GM12878 (cell line): ENCODE data around the gene TLX2. TPM values are rescaled to one million over a fixed set of nuclear protein-coding genes. Genes with fewer than 3 reads are reported as not detected.

Experiments
- ATAC-seq: fragments of 200-7000 bp; cut with Tn5 transposase; 3 replicates; pipeline ENCODE4 v1.9.1; 2020; ENCODE audit warnings: mild to moderate bottlenecking, moderate library complexity
- BruUV-seq: library from RNA; stranded (reverse); fragments of 400-500 nt; replicated peaks from 2 replicates; lab custom pipeline; 2021; lab: Mats Ljungman, UMichigan
- CTCF ChIA-PET: fragments of 300-600 bp; sonication (Branson Sonifier 250); formaldehyde crosslinking; extraction: SDS; loops from one replicate; lab custom pipeline; 2021; ENCODE audit warnings: inconsistent platforms; lab: Yijun Ruan, JAX
- POLR2A ChIA-PET: fragments of 350-600 bp; formaldehyde crosslinking; extraction: SDS; loops from one replicate; lab custom pipeline; 2021; ENCODE audit warnings: inconsistent platforms; lab: Charles Lee
- RAD21 ChIA-PET: fragments of 300-600 bp; sonication (Branson Sonifier 250); formaldehyde crosslinking; loops from one replicate; lab custom pipeline; 2023; ENCODE audit warnings: antibody characterized with exemption; ENCODE audit not compliant: unreplicated experiment; lab: Charles Lee
- SMC1A ChIA-PET: fragments of 300-600 bp; sonication (Branson Sonifier 250); formaldehyde crosslinking; loops from one replicate; lab custom pipeline; 2023; ENCODE audit not compliant: unreplicated experiment, uncharacterized antibody; lab: Charles Lee
- DNase-seq: peaks from one replicate; pipeline ENCODE4 v3.0.0-alpha.2; 2011; ENCODE audit warnings: low read depth, low spot score
- FAIRE-seq: peaks from 3 replicates; lab custom pipeline; 2011; peaks lifted over from hg19 to GRCh38; lab: Jason Lieb, UNC
- H2AFZ ChIP-seq: 2 replicates; pipeline ENCODE4 v1.6.0; 2011; ENCODE audit warnings: low read depth, low read length, control low read depth; ENCODE audit not compliant: control insufficient read depth
- H3K27ac ChIP-seq: 2 replicates; pipeline ENCODE4 v1.5.1; 2011; ENCODE audit warnings: control low read depth; ENCODE audit not compliant: control insufficient read depth, insufficient read depth
- H3K27me3 ChIP-seq, 2 experiments: replicated peaks in 1 of 2; 2 replicates each; pipeline versions ENCODE4 v1.6.0 to v1.6.1; 2011; ENCODE audit warnings: low read length in 1 of 2; ENCODE audit not compliant: control insufficient read depth in 2 of 2, insufficient read depth in 2 of 2
- H3K36me3 ChIP-seq, 2 experiments: 2 replicates each; pipeline ENCODE4 v1.5.1; 2011; ENCODE audit warnings: low read length in 1 of 2; ENCODE audit not compliant: control insufficient read depth in 2 of 2, insufficient read depth in 2 of 2
- H3K4me1 ChIP-seq: 2 replicates; pipeline ENCODE4 v1.6.1; 2011; ENCODE audit warnings: mild to moderate bottlenecking, low read length, moderate library complexity, mixed read lengths; ENCODE audit not compliant: control insufficient read depth, insufficient read depth
- H3K4me2 ChIP-seq: 2 replicates; pipeline ENCODE4 v1.6.0; 2011; ENCODE audit warnings: control low read depth; ENCODE audit not compliant: control insufficient read depth, insufficient read depth
- H3K4me3 ChIP-seq: fragments of 200-600 bp; sonication (generic); 2 replicates; pipeline ENCODE4 v1.5.1; 2016
- H3K79me2 ChIP-seq: 2 replicates; pipeline ENCODE4 v1.6.0; 2011; ENCODE audit warnings: low read length; ENCODE audit not compliant: control insufficient read depth, insufficient read depth
- H3K9ac ChIP-seq: 2 replicates; pipeline ENCODE4 v1.8.0; 2011; ENCODE audit warnings: low read length, control low read depth, mixed read lengths; ENCODE audit not compliant: control insufficient read depth, insufficient read depth
- H3K9me3 ChIP-seq: replicated peaks from 3 replicates; pipeline ENCODE4 v1.5.1; 2011; ENCODE audit warnings: mild to moderate bottlenecking, low read length; ENCODE audit not compliant: control insufficient read depth, insufficient read depth
- H4K20me1 ChIP-seq: 2 replicates; pipeline ENCODE4 v1.6.0; 2011; ENCODE audit not compliant: control insufficient read depth, insufficient read depth
- HDAC2 ChIP-seq: fragments of 200-600 bp; sonication (generic); IDR thresholded peaks from 2 replicates; pipeline ENCODE4 v1.6.1; 2017
- NRF1 ChIP-seq: conservative IDR thresholded peaks from 2 replicates; pipeline ENCODE4 v1.6.1; 2011; ENCODE audit warnings: mild to moderate bottlenecking, low read depth, low read length, improper control_type of control experiment
- RAD21 ChIP-seq: IDR thresholded peaks from 2 replicates; pipeline ENCODE4 v1.6.1; 2011; ENCODE audit warnings: mild to moderate bottlenecking, low read depth, low read length, moderate library complexity; ENCODE audit not compliant: insufficient read depth
- SMC3 ChIP-seq: IDR thresholded peaks from 2 replicates; pipeline ENCODE4 v1.6.1; 2011; ENCODE audit warnings: low read length, improper control_type of control experiment, borderline replicate concordance
- ZNF207 ChIP-seq: fragments of 450-650 bp; IDR thresholded peaks from 2 replicates; pipeline ENCODE4 v1.6.1; 2014; ENCODE audit warnings: antibody characterized with exemption, mild to moderate bottlenecking, borderline replicate concordance
- in situ Hi-C: fragments of 300-500 bp; cut with MboI; formaldehyde crosslinking; loops from 9 replicates; pipeline ENCODE4 v1.14.3; 2018; ENCODE audit warnings: mixed read lengths
- intact Hi-C: fragments of 100-400 bp; cut with micrococcal nuclease; formaldehyde crosslinking; loops from one replicate; pipeline ENCODE4 v1.14.2; 2022; ENCODE audit not compliant: unreplicated experiment
- polyA plus RNA-seq, 11 experiments: library from polyadenylated mRNA; depleted of rRNA in 4 of 11; unstranded in 6 of 11; stranded (reverse) in 5 of 11; fragments of >200 nt; fragmentation: Nextera tagmentation in 4 of 11; fragmentation: Illumina TruSeq in 1 of 11; extraction: Ambion mirVana in 4 of 11; extraction: Trizol in 1 of 11; gene quantifications; 1 replicate in 1 of 11; 2 replicates in 10 of 11; pipeline versions ENCODE4 v1.2.1 to v1.2.3, GENCODE V29; 2011 to 2016; ENCODE audit warnings: inconsistent platforms in 2 of 11, missing spikeins in 2 of 11, low read depth in 1 of 11
- total RNA-seq, 4 experiments: library from RNA; depleted of rRNA in 3 of 4; stranded (reverse); fragments of >200 nt in 3 of 4; fragmentation: Illumina TruSeq in 1 of 4; extraction: Trizol in 1 of 4; gene quantifications; 2 replicates each; pipeline versions ENCODE4 v1.2.1 to v1.2.3, GENCODE V29; 2013 to 2021
- TF ChIP-seq, protein P1 (sequence below), 3 experiments: IDR thresholded peaks in 2 of 3; conservative IDR thresholded peaks in 1 of 3; 2 replicates each; pipeline ENCODE4 v1.5.1; 2011; ENCODE audit warnings: low read depth in 3 of 3, low read length in 3 of 3, mild to moderate bottlenecking in 3 of 3, control low read depth in 2 of 3, moderate library complexity in 2 of 3, inconsistent platforms in 1 of 3, mixed read lengths in 1 of 3; ENCODE audit not compliant: control insufficient read depth in 2 of 3, insufficient read depth in 1 of 3; ENCODE audit errors: extremely low read depth in 1 of 3
- TF ChIP-seq, protein P2 (sequence below): IDR thresholded peaks from 2 replicates; pipeline ENCODE4 v1.6.1; 2012; ENCODE audit warnings: low read depth, low read length, improper control_type of control experiment

Gene TLX2
- total and polyA plus RNA-seq, 10 of the 15 experiments (the other 5 are each of a cell fraction or from before 2014, with no cell fraction given): 0.06 to 5.5 (median 3.6) TPM; not detected in 1

DNA sequence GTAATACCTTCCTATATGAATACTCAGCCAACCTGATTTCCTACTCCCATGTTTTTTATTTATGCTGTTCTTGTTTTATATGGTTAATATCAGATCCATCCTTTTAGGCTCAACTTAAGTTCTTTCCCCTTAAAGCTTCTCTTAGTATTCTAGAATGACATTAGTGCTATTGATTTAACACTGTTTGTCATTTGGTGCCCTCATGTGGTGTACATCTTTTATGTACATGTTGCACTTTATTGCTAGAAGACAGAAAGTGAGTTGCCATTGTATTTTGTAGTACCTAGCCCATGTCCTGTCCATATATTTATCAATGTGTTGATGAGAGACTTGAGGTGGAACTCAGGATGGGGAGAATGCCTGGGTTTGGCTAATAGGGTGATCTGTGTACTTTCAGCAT, 18.0 kb downstream of the TLX2 start:
- BruUV-seq: no TSS peak
- Histone ChIP-seq H3K9ac (no peak overlapping the region), H3K4me3 (peak overlapping the region; percentile 94; the same call in 1 of the 2 replicates), H3K27me3 (no peaks in the 10 kb centered on the region), H4K20me1 (no peaks in the 10 kb centered on the region), H3K27ac (peak overlapping the region; percentile 96; the same call in 1 of the 2 replicates)
- ATAC-seq: no peak
- peak; percentile 44 for FAIRE-seq
- in situ Hi-C loops: no loop called here
- intact Hi-C loops: loop anchor here (1.0 kb wide), 1 partner anchor 49 kb away; the partner anchor contains the start of gene TTC31
- peak; percentile 44; the same call in 1 of the 2 replicates for TF ChIP-seq SMC3
- TF ChIP-seq NRF1: no peak
- TF ChIP-seq ZNF207: no peak
- TF ChIP-seq RAD21: peak; percentile 70
- TF ChIP-seq HDAC2: no peak
- TF ChIP-seq, protein P1, sequence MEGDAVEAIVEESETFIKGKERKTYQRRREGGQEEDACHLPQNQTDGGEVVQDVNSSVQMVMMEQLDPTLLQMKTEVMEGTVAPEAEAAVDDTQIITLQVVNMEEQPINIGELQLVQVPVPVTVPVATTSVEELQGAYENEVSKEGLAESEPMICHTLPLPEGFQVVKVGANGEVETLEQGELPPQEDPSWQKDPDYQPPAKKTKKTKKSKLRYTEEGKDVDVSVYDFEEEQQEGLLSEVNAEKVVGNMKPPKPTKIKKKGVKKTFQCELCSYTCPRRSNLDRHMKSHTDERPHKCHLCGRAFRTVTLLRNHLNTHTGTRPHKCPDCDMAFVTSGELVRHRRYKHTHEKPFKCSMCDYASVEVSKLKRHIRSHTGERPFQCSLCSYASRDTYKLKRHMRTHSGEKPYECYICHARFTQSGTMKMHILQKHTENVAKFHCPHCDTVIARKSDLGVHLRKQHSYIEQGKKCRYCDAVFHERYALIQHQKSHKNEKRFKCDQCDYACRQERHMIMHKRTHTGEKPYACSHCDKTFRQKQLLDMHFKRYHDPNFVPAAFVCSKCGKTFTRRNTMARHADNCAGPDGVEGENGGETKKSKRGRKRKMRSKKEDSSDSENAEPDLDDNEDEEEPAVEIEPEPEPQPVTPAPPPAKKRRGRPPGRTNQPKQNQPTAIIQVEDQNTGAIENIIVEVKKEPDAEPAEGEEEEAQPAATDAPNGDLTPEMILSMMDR (IDR thresholded peaks at IDR 0.05 in 2 of 3, conservative IDR thresholded peaks at IDR 0.05 in 1 of 3; ENCODE audit: control insufficient read depth in 2 of 3, extremely low read depth in 1 of 3, insufficient read depth in 1 of 3, low read depth in 3 of 3, low read length in 3 of 3): peak; percentile 25 to 60 (median 41); a peak in 4 of 6 replicates
- TF ChIP-seq, protein P2, sequence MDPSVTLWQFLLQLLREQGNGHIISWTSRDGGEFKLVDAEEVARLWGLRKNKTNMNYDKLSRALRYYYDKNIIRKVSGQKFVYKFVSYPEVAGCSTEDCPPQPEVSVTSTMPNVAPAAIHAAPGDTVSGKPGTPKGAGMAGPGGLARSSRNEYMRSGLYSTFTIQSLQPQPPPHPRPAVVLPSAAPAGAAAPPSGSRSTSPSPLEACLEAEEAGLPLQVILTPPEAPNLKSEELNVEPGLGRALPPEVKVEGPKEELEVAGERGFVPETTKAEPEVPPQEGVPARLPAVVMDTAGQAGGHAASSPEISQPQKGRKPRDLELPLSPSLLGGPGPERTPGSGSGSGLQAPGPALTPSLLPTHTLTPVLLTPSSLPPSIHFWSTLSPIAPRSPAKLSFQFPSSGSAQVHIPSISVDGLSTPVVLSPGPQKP: no peak
- TF ChIP-seq, all 136 proteins: peak for 3
- POLR2A ChIA-PET: interaction anchor here (0.5 to 5.4 kb wide), 13 partner anchors 14 to 77 kb away, joined by 3 to 66 read pairs (median 6); partner anchors contain the start of genes CCDC142, INO80B, PCGF1 and TTC31
- SMC1A ChIA-PET: interaction anchor here (0.6 to 9.9 kb wide), 24 partner anchors 14 to 197 kb away, joined by 3 to 208 read pairs (median 8); partner anchors contain the start of genes CCDC142, INO80B, PCGF1 and TTC31
- H3K4me1 ChIP-seq: peaks cover 23% of the 10 kb centered on the region
- DNase-seq: no peak
- H3K36me3 ChIP-seq: peaks cover 9 to 29% of the 10 kb centered on the region in 2 experiments
- no peaks in the 10 kb centered on the region for H3K9me3 ChIP-seq
- peak overlapping the region; percentile 95 for H3K4me2 ChIP-seq
- H2AFZ ChIP-seq: no peak overlapping the region
- RAD21 ChIA-PET: interaction anchor here (0.9 to 7.5 kb wide), 17 partner anchors 12 to 282 kb away, joined by 3 to 158 read pairs (median 4); partner anchors contain the start of genes CCDC142, LOXL3, PCGF1 and TTC31
- CTCF ChIA-PET: interaction anchor here (0.5 to 10.4 kb wide), 27 partner anchors 14 to 570 kb away, joined by 3 to 226 read pairs (median 5); partner anchors contain the start of genes CCDC142, MOGS, MRPL53 and PCGF1
- peaks cover 49% of the 10 kb centered on the region for H3K79me2 ChIP-seq
